ENCODE measurements around the gene ZNF362. TPM values are rescaled to one million over a fixed set of nuclear protein-coding genes. Genes with fewer than 3 reads are reported as not detected.
A peak's percentile ranks its signal among the peaks of the same experiment; 100 is the strongest.

Gene ZNF362
- total and polyA plus RNA-seq, 10 of the 15 experiments (the other 5 are each of a cell fraction or from before 2014, with no cell fraction given): 0.74 to 22.8 (median 7.4) TPM

DNA sequence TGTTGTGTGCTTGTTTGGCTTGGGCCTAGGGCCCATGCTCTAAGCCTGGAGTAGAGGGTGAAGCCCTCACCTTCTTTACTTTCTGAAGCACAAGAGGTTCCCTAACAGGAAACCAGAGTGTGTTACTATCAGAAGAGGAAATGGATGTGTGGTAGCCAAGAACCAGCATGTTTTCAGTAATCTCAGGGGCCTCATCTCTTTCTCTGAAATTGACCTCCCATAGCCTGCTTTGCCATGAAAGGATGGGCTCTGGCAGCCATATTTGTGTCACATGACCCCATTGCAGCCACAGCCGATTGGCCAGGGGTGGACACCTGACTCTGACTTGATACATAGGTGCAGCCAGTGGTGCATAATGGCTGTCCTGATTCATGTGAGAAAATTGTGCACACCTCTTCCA, 46.0 kb downstream of the ZNF362 start:
- DNase-seq (ENCODE audit: low read depth, low spot score) (no peak), FAIRE-seq (no peak), ATAC-seq (no peak)
- H3K9ac ChIP-seq (ENCODE audit: control insufficient read depth, insufficient read depth, low read length): no peak overlapping the region
- ChIA-PET CTCF (interaction anchor here (1.5 to 1.6 kb wide), 2 partner anchors 169 to 311 kb away, joined by 6 read pairs; no protein-coding TSS in a partner anchor), SMC1A (ENCODE audit: uncharacterized antibody, unreplicated experiment) (interaction anchor here (1.4 kb wide), 1 partner anchor 169 kb away, joined by 6 read pairs; no protein-coding TSS in a partner anchor), POLR2A (no interaction called here), RAD21 (ENCODE audit: unreplicated experiment) (no interaction called here)
- in situ Hi-C loops (cut with MboI) (no loop called here), intact Hi-C loops (cut with micrococcal nuclease; ENCODE audit: unreplicated experiment) (no loop called here)
- WGBS (ENCODE audit: insufficient coverage, insufficient replicate concordance, low lambda C conversion rate, missing lambda C conversion rate): 95% methylated on average over 1 of the region's 1 CpG
- H3K36me3 ChIP-seq (ENCODE audit: control insufficient read depth in 2 of 2, insufficient read depth in 2 of 2, low read length in 1 of 2): no peaks in the 10 kb centered on the region; a peak in 1 of 4 replicates
- H3K4me3 ChIP-seq: no peak overlapping the region
- peak overlapping the region; percentile 63 for H2AFZ ChIP-seq (ENCODE audit: control insufficient read depth, low read depth, low read length)
- H3K9me3 ChIP-seq (replicated peaks; ENCODE audit: control insufficient read depth, insufficient read depth, low read length): no peaks in the 10 kb centered on the region
- no peaks in the 10 kb centered on the region for H4K20me1 ChIP-seq (ENCODE audit: control insufficient read depth, insufficient read depth)
- H3K27me3 ChIP-seq (replicated peaks in 1 of 2; ENCODE audit: control insufficient read depth in 2 of 2, insufficient read depth in 2 of 2, low read length in 1 of 2): no peaks in the 10 kb centered on the region; a peak in 1 of 4 replicates
- H3K4me1 ChIP-seq (ENCODE audit: control insufficient read depth, insufficient read depth, low read length): no peaks in the 10 kb centered on the region
- BruUV-seq (replicated peaks): no TSS peak
- no peak overlapping the region for H3K27ac ChIP-seq (ENCODE audit: control insufficient read depth, insufficient read depth)
- H3K4me2 ChIP-seq (ENCODE audit: control insufficient read depth, insufficient read depth): no peak overlapping the region
- H3K79me2 ChIP-seq (ENCODE audit: control insufficient read depth, insufficient read depth, low read length): no peaks in the 10 kb centered on the region
- TF ChIP-seq, protein P1, sequence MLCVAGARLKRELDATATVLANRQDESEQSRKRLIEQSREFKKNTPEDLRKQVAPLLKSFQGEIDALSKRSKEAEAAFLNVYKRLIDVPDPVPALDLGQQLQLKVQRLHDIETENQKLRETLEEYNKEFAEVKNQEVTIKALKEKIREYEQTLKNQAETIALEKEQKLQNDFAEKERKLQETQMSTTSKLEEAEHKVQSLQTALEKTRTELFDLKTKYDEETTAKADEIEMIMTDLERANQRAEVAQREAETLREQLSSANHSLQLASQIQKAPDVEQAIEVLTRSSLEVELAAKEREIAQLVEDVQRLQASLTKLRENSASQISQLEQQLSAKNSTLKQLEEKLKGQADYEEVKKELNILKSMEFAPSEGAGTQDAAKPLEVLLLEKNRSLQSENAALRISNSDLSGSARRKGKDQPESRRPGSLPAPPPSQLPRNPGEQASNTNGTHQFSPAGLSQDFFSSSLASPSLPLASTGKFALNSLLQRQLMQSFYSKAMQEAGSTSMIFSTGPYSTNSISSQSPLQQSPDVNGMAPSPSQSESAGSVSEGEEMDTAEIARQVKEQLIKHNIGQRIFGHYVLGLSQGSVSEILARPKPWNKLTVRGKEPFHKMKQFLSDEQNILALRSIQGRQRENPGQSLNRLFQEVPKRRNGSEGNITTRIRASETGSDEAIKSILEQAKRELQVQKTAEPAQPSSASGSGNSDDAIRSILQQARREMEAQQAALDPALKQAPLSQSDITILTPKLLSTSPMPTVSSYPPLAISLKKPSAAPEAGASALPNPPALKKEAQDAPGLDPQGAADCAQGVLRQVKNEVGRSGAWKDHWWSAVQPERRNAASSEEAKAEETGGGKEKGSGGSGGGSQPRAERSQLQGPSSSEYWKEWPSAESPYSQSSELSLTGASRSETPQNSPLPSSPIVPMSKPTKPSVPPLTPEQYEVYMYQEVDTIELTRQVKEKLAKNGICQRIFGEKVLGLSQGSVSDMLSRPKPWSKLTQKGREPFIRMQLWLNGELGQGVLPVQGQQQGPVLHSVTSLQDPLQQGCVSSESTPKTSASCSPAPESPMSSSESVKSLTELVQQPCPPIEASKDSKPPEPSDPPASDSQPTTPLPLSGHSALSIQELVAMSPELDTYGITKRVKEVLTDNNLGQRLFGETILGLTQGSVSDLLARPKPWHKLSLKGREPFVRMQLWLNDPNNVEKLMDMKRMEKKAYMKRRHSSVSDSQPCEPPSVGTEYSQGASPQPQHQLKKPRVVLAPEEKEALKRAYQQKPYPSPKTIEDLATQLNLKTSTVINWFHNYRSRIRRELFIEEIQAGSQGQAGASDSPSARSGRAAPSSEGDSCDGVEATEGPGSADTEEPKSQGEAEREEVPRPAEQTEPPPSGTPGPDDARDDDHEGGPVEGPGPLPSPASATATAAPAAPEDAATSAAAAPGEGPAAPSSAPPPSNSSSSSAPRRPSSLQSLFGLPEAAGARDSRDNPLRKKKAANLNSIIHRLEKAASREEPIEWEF (IDR thresholded peaks at IDR 0.05; ENCODE audit: insufficient replicate concordance, low read depth, low read length): no peak
- TF ChIP-seq RUNX3 (IDR thresholded peaks at IDR 0.05; ENCODE audit: low read length): no peak
- no peak for TF ChIP-seq WRNIP1 (IDR thresholded peaks at IDR 0.05; ENCODE audit: borderline replicate concordance, low read depth, low read length)
- TF ChIP-seq SREBF2 (IDR thresholded peaks at IDR 0.05; ENCODE audit: low read length): no peak
- peak; percentile 42; the same call in 1 of the 2 replicates for TF ChIP-seq RAD51 (IDR thresholded peaks at IDR 0.05)
- TF ChIP-seq YBX1 (IDR thresholded peaks at IDR 0.05): no peak
- TF ChIP-seq CEBPB (IDR thresholded peaks at IDR 0.05; ENCODE audit: borderline replicate concordance in 1 of 2, low read depth in 2 of 2, low read length in 2 of 2): no peak
- TF ChIP-seq IKZF1 (conservative IDR thresholded peaks at IDR 0.05): no peak
- no peak for TF ChIP-seq SMAD5 (IDR thresholded peaks at IDR 0.05; ENCODE audit: low read depth)
- TF ChIP-seq NR2C1 (IDR thresholded peaks at IDR 0.05): no peak
- no peak for TF ChIP-seq MYB (IDR thresholded peaks at IDR 0.05; ENCODE audit: borderline replicate concordance, low read depth, low read length)
- TF ChIP-seq NFYB (IDR thresholded peaks at IDR 0.05; ENCODE audit: insufficient read depth, low read depth, low read length): peak; percentile 78
- no peak for TF ChIP-seq NFXL1 (IDR thresholded peaks at IDR 0.05; ENCODE audit: borderline replicate concordance)
- no peak for TF ChIP-seq TCF12 (IDR thresholded peaks at IDR 0.05; ENCODE audit: low read depth, low read length)
- TF ChIP-seq SMARCA5 (IDR thresholded peaks at IDR 0.05): no peak
- TF ChIP-seq, protein P2, sequence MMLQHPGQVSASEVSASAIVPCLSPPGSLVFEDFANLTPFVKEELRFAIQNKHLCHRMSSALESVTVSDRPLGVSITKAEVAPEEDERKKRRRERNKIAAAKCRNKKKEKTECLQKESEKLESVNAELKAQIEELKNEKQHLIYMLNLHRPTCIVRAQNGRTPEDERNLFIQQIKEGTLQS (IDR thresholded peaks at IDR 0.05; ENCODE audit: borderline replicate concordance, extremely low read depth, low read depth, low read length): no peak
- no peak for TF ChIP-seq NR2F1 (conservative IDR thresholded peaks at IDR 0.05)
- TF ChIP-seq POLR2AphosphoS2 (IDR thresholded peaks at IDR 0.05; ENCODE audit: low read depth, low read length): no peak
- no peak for TF ChIP-seq SP1 (IDR thresholded peaks at IDR 0.05; ENCODE audit: low read depth, low read length)
- no peak for TF ChIP-seq PML (IDR thresholded peaks at IDR 0.05; ENCODE audit: low read length)
- TF ChIP-seq, protein P3, sequence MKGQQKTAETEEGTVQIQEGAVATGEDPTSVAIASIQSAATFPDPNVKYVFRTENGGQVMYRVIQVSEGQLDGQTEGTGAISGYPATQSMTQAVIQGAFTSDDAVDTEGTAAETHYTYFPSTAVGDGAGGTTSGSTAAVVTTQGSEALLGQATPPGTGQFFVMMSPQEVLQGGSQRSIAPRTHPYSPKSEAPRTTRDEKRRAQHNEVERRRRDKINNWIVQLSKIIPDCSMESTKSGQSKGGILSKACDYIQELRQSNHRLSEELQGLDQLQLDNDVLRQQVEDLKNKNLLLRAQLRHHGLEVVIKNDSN (IDR thresholded peaks at IDR 0.05; ENCODE audit: borderline replicate concordance, extremely low read length, insufficient read depth, low read depth, low read length): peak; percentile 82
- TF ChIP-seq MXI1 (IDR thresholded peaks at IDR 0.05; ENCODE audit: low read depth, low read length): no peak

All from GM12878 (cell line).